Panc1 (cell line): ENCODE data around the gene TNFSF11.

Experiments used
- CTCF ChIP-seq: fragments of 450-650 bp; IDR thresholded peaks from 2 replicates; pipeline ENCODE4 v1.5.1; 2017; ENCODE audit warnings: mild to moderate bottlenecking
- POLR2AphosphoS5 ChIP-seq: IDR thresholded peaks from 2 replicates; pipeline ENCODE4 v1.6.1; 2012; ENCODE audit warnings: mild to moderate bottlenecking, low read depth, low read length, moderate library complexity
- REST ChIP-seq, 2 experiments: IDR thresholded peaks; 2 replicates each; pipeline ENCODE4 v1.6.1; 2011 to 2012; ENCODE audit warnings: low read depth in 2 of 2, control low read depth in 1 of 2, low read length in 1 of 2, mild to moderate bottlenecking in 1 of 2, moderate library complexity in 1 of 2; ENCODE audit not compliant: insufficient read depth in 1 of 2

GRCh38 chr13:42569576-42570344 is 4.2 kb upstream of the TNFSF11 start:
- no peak for TF ChIP-seq CTCF
- TF ChIP-seq POLR2AphosphoS5: no peak
- no peak for TF ChIP-seq REST (IDR thresholded peaks at IDR 0.05; ENCODE audit: insufficient read depth in 1 of 2, low read depth in 2 of 2, low read length in 1 of 2)
